ENCODE results near the gene ABLIM3. TPM values are rescaled to one million over a fixed set of nuclear protein-coding genes. Genes with fewer than 3 reads are reported as not detected.

The ABLIM3 gene
- total and polyA plus RNA-seq, 2 of the 8 experiments (the other 6 are each of a cell fraction or from before 2014, with no cell fraction given) = 0.36 to 0.56 TPM

DNA sequence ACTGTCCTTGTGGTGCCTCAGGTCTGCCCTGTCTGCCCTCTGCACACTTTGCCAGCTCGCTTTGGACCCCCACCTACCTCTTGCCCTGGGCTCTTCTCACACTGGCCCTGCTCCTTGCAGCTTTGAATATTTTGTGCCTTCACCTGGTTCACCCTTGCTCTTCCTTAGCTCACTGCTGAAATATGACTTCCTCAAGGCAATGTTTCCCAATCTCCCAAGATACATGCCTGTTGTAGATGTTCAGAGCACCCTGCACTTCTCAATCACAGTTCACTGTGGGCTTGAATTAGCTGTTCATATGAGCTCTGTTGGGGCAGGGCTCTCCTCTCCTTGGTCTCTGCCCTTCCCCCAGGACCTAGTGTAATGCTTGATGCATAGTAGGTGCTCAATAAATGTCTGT, 138.4 kb downstream of the ABLIM3 start:
- 100% methylated on average over 1 of the region's 1 CpG; no CpG with 5 or more reads in 1 of the 2 experiments for WGBS, 2 experiments (ENCODE audit: extremely low coverage in 1 of 2, insufficient coverage in 1 of 2, insufficient read length in 1 of 2, insufficient replicate concordance in 2 of 2, low coverage in 1 of 2, low lambda C conversion rate in 2 of 2, missing lambda C conversion rate in 1 of 2)
- H4K91ac ChIP-seq (replicated peaks; ENCODE audit: insufficient read length, low read length) = no peak overlapping the region
- H3K79me2 ChIP-seq (ENCODE audit: control insufficient read depth in 1 of 2, insufficient read depth in 2 of 2, low read length in 2 of 2) = no peaks in the 10 kb centered on the region
- no peak overlapping the region for H2BK120ac ChIP-seq (replicated peaks; ENCODE audit: low read depth, low read length)
- H3K4me3 ChIP-seq (ENCODE audit: extremely low read depth in 1 of 4, insufficient read depth in 2 of 4, low read depth in 3 of 4, low read length in 4 of 4) = no peak overlapping the region
- H2BK5ac ChIP-seq (ENCODE audit: low read depth, low read length) = no peak overlapping the region
- H3K14ac ChIP-seq (ENCODE audit: insufficient read length) = no peak overlapping the region
- no peak overlapping the region for H3K9ac ChIP-seq (replicated peaks in 1 of 4; ENCODE audit: extremely low read depth in 1 of 4, low read depth in 3 of 4, low read length in 3 of 4)
- no peak overlapping the region for H3K23ac ChIP-seq (ENCODE audit: insufficient read length)
- FAIRE-seq (no peak), DNase-seq (ENCODE audit: low read depth in 1 of 2, low spot score in 2 of 2) (no peak)
- H4K20me1 ChIP-seq (replicated peaks in 1 of 2; ENCODE audit: control insufficient read depth in 1 of 2, insufficient read depth in 2 of 2, low read length in 2 of 2) = no peaks in the 10 kb centered on the region
- no peak overlapping the region for H3K4me2 ChIP-seq (ENCODE audit: insufficient read depth in 1 of 2, low read depth in 2 of 2, low read length in 2 of 2)
- no peak overlapping the region for H3K18ac ChIP-seq (ENCODE audit: extremely low read depth, low read length)
- H4K5ac ChIP-seq (ENCODE audit: insufficient read length, low read depth, low read length) = no peak overlapping the region
- H3K27me3 ChIP-seq (replicated peaks in 1 of 4; ENCODE audit: control insufficient read depth in 3 of 4, extremely low read depth in 1 of 4, insufficient read depth in 3 of 4, low read length in 3 of 4) = no peaks in the 10 kb centered on the region; a peak in 1 of 7 replicates
- no peaks in the 10 kb centered on the region for H3K9me3 ChIP-seq (ENCODE audit: insufficient read depth in 2 of 2, low read depth in 1 of 2, low read length in 1 of 2)
- CTCF ChIA-PET (ENCODE audit: partially characterized antibody) = interaction anchor here (0.6 to 2.1 kb wide), 10 partner anchors 8 to 302 kb away, joined by 3 to 8 read pairs (median 4); no protein-coding TSS in a partner anchor
- POLR2A ChIA-PET (ENCODE audit: partially characterized antibody) = no interaction called here
- H2AK5ac ChIP-seq (ENCODE audit: low read depth, low read length) = no peak overlapping the region
- no peaks in the 10 kb centered on the region for H3K4me1 ChIP-seq (replicated peaks in 1 of 4; ENCODE audit: control insufficient read depth in 3 of 4, insufficient read depth in 4 of 4, low read length in 3 of 4)
- no peaks in the 10 kb centered on the region for H3K79me1 ChIP-seq (ENCODE audit: low read depth, low read length)
- no peaks in the 10 kb centered on the region; a peak in 1 of 8 replicates for H3K36me3 ChIP-seq (ENCODE audit: control insufficient read depth in 2 of 4, insufficient read depth in 4 of 4, low read length in 3 of 4)
- no peak overlapping the region for H3K27ac ChIP-seq (ENCODE audit: low read depth, low read length)
- no peak overlapping the region for H3K4ac ChIP-seq (replicated peaks; ENCODE audit: insufficient read length, low read depth, low read length)
- H2AFZ ChIP-seq (ENCODE audit: low read length) = no peak overlapping the region
- TF ChIP-seq BACH1 (IDR thresholded peaks at IDR 0.05; ENCODE audit: low read length) (no peak), SIN3A (conservative IDR thresholded peaks at IDR 0.05 in 1 of 2, IDR thresholded peaks at IDR 0.05 in 1 of 2; ENCODE audit: low read depth in 1 of 2, low read length in 2 of 2) (no peak)
- H3K23me2 ChIP-seq (ENCODE audit: low read depth, low read length) = no peaks in the 10 kb centered on the region
- H2BK20ac ChIP-seq (ENCODE audit: low read length) = no peak overlapping the region
- no peak overlapping the region for H2BK12ac ChIP-seq (ENCODE audit: low read depth, low read length)
- no peak overlapping the region for H2BK15ac ChIP-seq (ENCODE audit: low read length)
- H3K56ac ChIP-seq (replicated peaks; ENCODE audit: insufficient read length, low read depth, low read length) = no peak overlapping the region
- no peak overlapping the region for H4K8ac ChIP-seq (ENCODE audit: extremely low read depth, insufficient read depth, low read length)
